AG09309 (cell line): ENCODE results near the gene PDZK1IP1.

Experiments used
- DNase-seq: peaks from one replicate; pipeline ENCODE4 v3.0.0-alpha.2; 2010; ENCODE audit warnings: low read depth
- H3K4me3 ChIP-seq: 2 replicates; pipeline ENCODE4 v1.5.1; 2011; ENCODE audit warnings: mild to moderate bottlenecking, low read depth, low read length, moderate library complexity; ENCODE audit not compliant: control insufficient read depth
- TF ChIP-seq, protein P1 (sequence below): IDR thresholded peaks from 2 replicates; pipeline ENCODE4 v1.5.1; 2011; ENCODE audit warnings: mild to moderate bottlenecking, low read depth, low read length, inconsistent platforms; ENCODE audit not compliant: insufficient read depth, control insufficient read depth; ENCODE audit errors: missing control alignments

PDZK1IP1 gene

DNA sequence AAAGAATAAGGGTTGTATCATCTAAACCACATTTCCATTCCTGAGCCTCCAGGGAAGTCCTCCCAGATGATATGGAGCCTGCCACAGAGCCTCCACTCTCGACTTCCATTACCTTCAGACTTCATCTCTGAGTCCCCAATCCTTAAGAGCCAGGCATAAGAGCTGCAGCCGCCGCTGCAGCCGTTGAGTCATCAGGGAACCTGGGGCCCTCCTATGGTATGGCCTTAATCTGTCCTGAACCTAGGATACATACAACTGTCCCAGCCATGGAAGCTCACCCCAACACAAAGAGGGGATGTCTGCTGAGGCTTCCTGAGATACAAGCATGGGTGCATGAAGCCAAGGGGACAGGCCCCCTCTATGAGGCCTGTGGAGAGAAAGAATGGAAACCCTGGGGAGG lies 25.9 kb upstream of the PDZK1IP1 start:
- DNase-seq, result no peak
- no peak overlapping the region for H3K4me3 ChIP-seq
- TF ChIP-seq, protein P1, sequence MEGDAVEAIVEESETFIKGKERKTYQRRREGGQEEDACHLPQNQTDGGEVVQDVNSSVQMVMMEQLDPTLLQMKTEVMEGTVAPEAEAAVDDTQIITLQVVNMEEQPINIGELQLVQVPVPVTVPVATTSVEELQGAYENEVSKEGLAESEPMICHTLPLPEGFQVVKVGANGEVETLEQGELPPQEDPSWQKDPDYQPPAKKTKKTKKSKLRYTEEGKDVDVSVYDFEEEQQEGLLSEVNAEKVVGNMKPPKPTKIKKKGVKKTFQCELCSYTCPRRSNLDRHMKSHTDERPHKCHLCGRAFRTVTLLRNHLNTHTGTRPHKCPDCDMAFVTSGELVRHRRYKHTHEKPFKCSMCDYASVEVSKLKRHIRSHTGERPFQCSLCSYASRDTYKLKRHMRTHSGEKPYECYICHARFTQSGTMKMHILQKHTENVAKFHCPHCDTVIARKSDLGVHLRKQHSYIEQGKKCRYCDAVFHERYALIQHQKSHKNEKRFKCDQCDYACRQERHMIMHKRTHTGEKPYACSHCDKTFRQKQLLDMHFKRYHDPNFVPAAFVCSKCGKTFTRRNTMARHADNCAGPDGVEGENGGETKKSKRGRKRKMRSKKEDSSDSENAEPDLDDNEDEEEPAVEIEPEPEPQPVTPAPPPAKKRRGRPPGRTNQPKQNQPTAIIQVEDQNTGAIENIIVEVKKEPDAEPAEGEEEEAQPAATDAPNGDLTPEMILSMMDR, result no peak

DNA sequence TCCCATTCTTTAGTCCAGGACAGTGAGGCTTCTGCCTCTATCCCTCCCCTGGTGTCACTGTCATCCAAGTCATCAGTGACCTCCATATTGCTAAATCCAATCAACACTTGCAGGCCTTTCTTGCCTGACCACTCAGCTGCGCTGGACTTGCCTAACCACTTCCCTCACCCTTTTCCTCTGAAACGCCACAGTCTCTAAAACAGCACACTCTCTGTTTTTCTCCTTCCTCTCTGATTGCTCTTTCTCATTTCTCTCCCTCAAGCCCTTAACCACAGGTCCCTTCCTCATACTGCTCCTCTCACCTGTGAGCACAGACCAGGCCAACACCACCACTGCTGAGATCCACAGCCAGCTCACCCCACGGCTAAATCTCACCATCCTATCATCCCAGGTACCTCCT lies 24.7 kb upstream of the PDZK1IP1 start:
- TF ChIP-seq, protein P1, result no peak
- H3K4me3 ChIP-seq, result no peak overlapping the region
- DNase-seq, result no peak

DNA sequence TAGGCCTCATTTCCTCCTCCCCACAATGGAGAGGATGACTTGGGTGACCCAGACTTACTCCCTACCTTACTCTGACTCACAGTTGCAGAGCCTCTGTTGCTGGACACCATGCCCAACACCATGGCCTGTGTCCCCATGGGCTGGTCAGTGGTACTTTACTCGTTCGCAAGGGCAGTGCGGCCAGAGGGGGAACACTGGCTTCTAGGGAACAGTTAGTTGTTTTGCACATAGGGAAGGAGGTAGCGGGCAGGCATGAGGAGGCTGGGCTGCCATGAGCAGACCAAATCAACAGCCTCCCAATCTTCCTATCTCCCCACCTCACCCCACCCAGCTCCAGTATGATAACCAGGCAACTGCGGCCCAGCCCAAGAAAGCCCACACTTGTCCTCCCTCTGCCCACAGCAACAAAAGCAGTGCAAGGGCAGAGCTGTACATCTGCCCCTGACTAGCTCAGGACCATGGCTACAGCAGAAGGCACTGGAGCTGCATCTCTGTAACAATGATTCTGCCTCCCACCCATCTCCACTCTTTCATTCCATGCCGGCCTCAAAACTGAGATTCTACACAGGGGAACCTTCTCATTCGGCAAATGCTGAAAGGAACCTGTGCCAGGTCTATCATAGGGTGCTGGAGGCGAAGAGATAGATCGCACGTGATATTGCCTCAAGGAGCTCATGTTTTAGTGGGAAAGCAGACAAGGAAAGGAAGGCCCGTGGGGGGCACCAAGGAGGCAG lies 23.6 kb upstream of the PDZK1IP1 start:
- TF ChIP-seq, protein P1, result no peak
- no peak for DNase-seq
- H3K4me3 ChIP-seq, result no peak overlapping the region

DNA sequence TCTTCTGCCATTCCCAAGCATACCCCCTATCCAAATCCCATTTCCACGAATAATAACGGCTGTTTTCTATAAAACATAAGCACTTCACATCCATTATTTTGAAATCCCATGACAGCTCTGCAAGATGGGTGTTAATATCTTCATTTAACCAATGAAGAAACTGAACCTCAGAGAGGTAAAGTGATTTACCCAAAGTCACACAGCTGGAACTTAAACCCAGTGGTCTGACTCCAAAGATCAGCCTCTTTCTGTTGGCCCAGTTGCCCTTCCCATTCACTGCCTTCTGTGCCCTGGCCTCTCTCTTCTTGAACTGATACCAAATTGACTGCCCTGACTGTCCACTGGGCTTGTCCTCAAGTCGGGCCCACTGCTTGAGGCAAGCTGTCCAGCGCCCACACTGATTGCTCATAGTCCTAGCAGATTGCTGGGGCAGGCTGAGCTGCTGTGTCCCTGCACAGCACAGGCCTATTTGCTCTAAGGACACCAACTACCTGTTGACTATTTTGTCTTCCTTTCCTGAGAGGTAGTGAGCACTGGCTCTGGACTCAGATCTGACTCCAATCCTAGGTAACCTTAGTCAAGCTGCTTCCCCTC lies 22.9 kb upstream of the PDZK1IP1 start:
- TF ChIP-seq, protein P1, result no peak
- DNase-seq, result no peak
- H3K4me3 ChIP-seq, result no peak overlapping the region

DNA sequence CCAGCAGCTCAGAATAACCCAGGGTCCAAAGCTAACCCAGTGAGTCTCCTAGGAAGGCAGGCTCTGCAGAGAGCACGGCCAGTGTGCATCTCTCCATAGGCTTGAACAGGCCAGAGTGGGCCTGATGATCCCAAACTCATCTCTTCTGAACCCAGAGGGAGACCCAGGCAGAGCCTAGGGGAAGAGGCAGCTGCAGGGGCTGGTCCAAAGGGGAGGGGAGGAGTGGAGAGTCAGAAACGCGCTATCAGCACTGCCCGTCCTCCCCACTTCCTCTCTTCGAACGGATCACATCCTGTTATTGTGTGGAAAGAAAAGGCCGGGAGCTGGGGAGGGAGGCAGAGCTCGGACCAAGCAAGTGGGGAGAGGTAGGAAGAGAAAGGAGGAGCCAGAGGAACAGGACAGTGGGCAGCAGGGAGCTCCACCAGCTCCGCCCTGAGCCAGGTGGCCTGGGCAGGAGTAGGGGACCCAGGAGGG lies 22.0 kb upstream of the PDZK1IP1 start:
- no peak for DNase-seq
- H3K4me3 ChIP-seq, result no peak overlapping the region
- TF ChIP-seq, protein P1, result no peak

DNA sequence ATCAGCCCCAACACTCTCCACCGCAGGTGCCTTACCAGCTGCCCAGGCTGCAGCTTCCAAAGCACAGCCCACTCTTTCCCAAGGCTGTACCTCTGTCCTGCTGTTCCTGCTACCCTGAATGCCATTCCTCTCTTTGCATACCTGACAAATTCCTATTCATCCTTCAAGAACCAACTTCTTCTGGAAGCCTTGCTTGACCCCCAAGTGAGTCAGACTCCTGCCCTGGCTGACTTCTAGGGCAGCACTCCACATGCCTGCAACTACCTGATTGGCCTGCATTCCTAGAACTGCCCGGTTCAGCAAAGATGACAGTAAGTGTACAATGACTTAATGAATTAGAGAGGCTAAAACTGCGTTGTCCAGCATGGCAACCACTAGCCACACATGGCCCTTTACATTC lies 20.8 kb upstream of the PDZK1IP1 start:
- no peak for DNase-seq
- no peak overlapping the region for H3K4me3 ChIP-seq

More for the DNA sequence above, 20.8 kb upstream of the PDZK1IP1 start:
- TF ChIP-seq, protein P1, result no peak
